Pancreas (tissue), 10 donors: ENCODE measurements around the gene CDH13. TPM values are rescaled to one million over a fixed set of nuclear protein-coding genes. Genes with fewer than 3 reads are reported as not detected.

Experiments
- ATAC-seq, 4 donors: fragments of 200-7000 bp; cut with Tn5 transposase; one replicate each; pipeline versions ENCODE4 v1.8.0 to v1.9.1; 2020; ENCODE audit warnings: mild to moderate bottlenecking in 4 of 4, moderate library complexity in 4 of 4
- DNase-seq, 6 donors: peaks; one replicate each; pipeline ENCODE4 v3.0.0-alpha.2; 2020
- FAIRE-seq: peaks from 2 replicates; lab custom pipeline; 2012; peaks lifted over from hg19 to GRCh38; lab: Jason Lieb, UNC
- H3K27ac ChIP-seq, 4 donors: fragments of 200-600 bp; sonication (generic); 1 replicate in 3 of 4; 2 replicates in 1 of 4; pipeline versions ENCODE4 v1.5.0 to v1.8.0; 2020
- H3K27me3 ChIP-seq, 4 donors: fragments of 200-600 bp; one replicate each; pipeline ENCODE4 v1.8.0; 2021
- H3K36me3 ChIP-seq, 3 donors: fragments of 200-600 bp; sonication (generic) in 1 of 3; one replicate each; pipeline versions ENCODE4 v1.5.0 to v1.8.0; 2020 to 2021
- H3K4me1 ChIP-seq, 3 donors: fragments of 200-600 bp; one replicate each; pipeline ENCODE4 v1.8.0; 2021
- H3K4me3 ChIP-seq, 4 donors: fragments of 200-600 bp; sonication (generic) in 2 of 4; one replicate each; pipeline versions ENCODE4 v1.5.0 to v1.8.0; 2020 to 2021
- H3K9me3 ChIP-seq, 4 donors: fragments of 200-600 bp; one replicate each; pipeline ENCODE4 v1.8.0; 2021
- CTCF ChIP-seq, 4 donors: fragments of 200-600 bp; sonication (generic) in 3 of 4; IDR thresholded peaks; one replicate each; pipeline versions ENCODE4 v1.5.0 to v1.8.0; 2021; ENCODE audit warnings: antibody characterized with exemption in 4 of 4
- WGBS, 2 donors: extraction: QIAGEN DNeasy Blood & Tissue Kit; methylation state at CpG; one replicate each; pipeline ENCODE4 v1.1.7; 2013; 5-methylcytosine and 5-hydroxymethylcytosine counted together
- intact Hi-C, 3 donors: fragments of 100-400 bp; cut with DNase I; formaldehyde crosslinking; loops; one replicate each; pipeline versions ENCODE4 v1.11.1 to v1.14.2; 2022
- polyA plus RNA-seq, 2 donors: library from polyadenylated mRNA; stranded (reverse); fragments of 200-250 nt; gene quantifications; one replicate each; pipeline ENCODE4 v1.2.3, GENCODE V29; 2013
- total RNA-seq, 6 donors: library from RNA; stranded (reverse); fragmentation: NEBNext Ultra II Directional in 4 of 6; extraction: Animal tissue kit (Norgen Biotek cat#: 25700) in 4 of 6; gene quantifications; one replicate each; pipeline versions ENCODE4 v1.2.1 to v1.2.4, GENCODE V29; 2021 to 2023
- donor health status: healthy with polysubstance abuse.
- donor health status: DM: no; HTN: no; CAD: no; lungs with moderate emphysema.
- donor health status: DM: no; HTN: no; CAD: no.
- donor health status: control.
- donor health status: control.
- donor health status: Bipolar disorder and iron deficiency.
- donor health status: DM: yes; HTN: yes; CAD: no.
- donor health status: DM: no; HTN: no; CAD: no.
- donor health status: DM: no; HTN: no; CAD: no.
- donor health status: DM: yes; HTN: yes; CAD: no.

Gene CDH13
- total and polyA plus RNA-seq, 8 donors = 0.12 to 1.0 (median 0.37) TPM

- DNase-seq (no peak), FAIRE-seq (no peak)
- intact Hi-C loops = no loop called here
These were observed 959.3 kb downstream of the CDH13 start for GRCh38 chr16:83586036-83586435.

GRCh38 chr16:83586461-83587200, 959.9 kb downstream of the CDH13 start:
- ATAC-seq (no peak), FAIRE-seq (no peak), DNase-seq (no peak)
- H3K4me1 ChIP-seq = no peaks in the 10 kb centered on the region
- no peaks in the 10 kb centered on the region for H3K9me3 ChIP-seq
- H3K36me3 ChIP-seq = no peaks in the 10 kb centered on the region
- H3K27ac ChIP-seq = no peak overlapping the region
- no peak for TF ChIP-seq CTCF (IDR thresholded peaks at IDR 0.05)
- 17 to 18% methylated on average over 11 of the region's 11 CpGs for WGBS, 2 donors
- H3K4me3 ChIP-seq = no peak overlapping the region
- intact Hi-C loops = no loop called here
- no peaks in the 10 kb centered on the region for H3K27me3 ChIP-seq

More at GRCh38 chr16:83586036-83586435, 959.3 kb downstream of the CDH13 start:
- Histone ChIP-seq H3K27ac (no peak overlapping the region), H3K4me3 (no peak overlapping the region), H3K36me3 (no peaks in the 10 kb centered on the region), H3K9me3 (no peaks in the 10 kb centered on the region), H3K27me3 (no peaks in the 10 kb centered on the region), H3K4me1 (no peaks in the 10 kb centered on the region)
- ATAC-seq = no peak
- 53 to 64% methylated on average over 13 of the region's 13 CpGs for WGBS, 2 donors
- no peak for TF ChIP-seq CTCF (IDR thresholded peaks at IDR 0.05)

GRCh38 chr16:83587201-83587600, 960.4 kb downstream of the CDH13 start:
- no peak overlapping the region for H3K27ac ChIP-seq
- H3K4me3 ChIP-seq = no peak overlapping the region
- no peak for ATAC-seq
- H3K4me1 ChIP-seq = no peaks in the 10 kb centered on the region
- intact Hi-C loops = no loop called here
- no peaks in the 10 kb centered on the region for H3K9me3 ChIP-seq
- TF ChIP-seq CTCF (IDR thresholded peaks at IDR 0.05) = no peak
- FAIRE-seq = no peak
- DNase-seq = no peak
- no peaks in the 10 kb centered on the region for H3K36me3 ChIP-seq
- 52 to 55% methylated on average over 12 of the region's 12 CpGs for WGBS, 2 donors
- no peaks in the 10 kb centered on the region for H3K27me3 ChIP-seq

GRCh38 chr16:83588070-83588469, 961.3 kb downstream of the CDH13 start:
- Histone ChIP-seq H3K9me3 (no peaks in the 10 kb centered on the region), H3K36me3 (no peaks in the 10 kb centered on the region), H3K27me3 (no peaks in the 10 kb centered on the region), H3K27ac (no peak overlapping the region), H3K4me1 (no peaks in the 10 kb centered on the region), H3K4me3 (no peak overlapping the region)
- DNase-seq (no peak), ATAC-seq (no peak), FAIRE-seq (no peak)
- TF ChIP-seq CTCF (IDR thresholded peaks at IDR 0.05) = no peak
- WGBS, 2 donors = 61 to 78% methylated on average over 3 of the region's 3 CpGs
- intact Hi-C loops = no loop called here

- WGBS, 2 donors = 50 to 62% methylated on average over 6 of the region's 6 CpGs
- FAIRE-seq (no peak), DNase-seq (no peak), ATAC-seq (no peak)
- TF ChIP-seq CTCF (IDR thresholded peaks at IDR 0.05) = no peak
- H3K4me1 ChIP-seq = no peaks in the 10 kb centered on the region
- no peaks in the 10 kb centered on the region for H3K36me3 ChIP-seq
- H3K9me3 ChIP-seq = no peaks in the 10 kb centered on the region
- H3K27ac ChIP-seq = no peak overlapping the region
- intact Hi-C loops = no loop called here
- H3K4me3 ChIP-seq = no peak overlapping the region
- no peaks in the 10 kb centered on the region for H3K27me3 ChIP-seq
These were observed 962.8 kb downstream of the CDH13 start for GRCh38 chr16:83589576-83589975.
